Measurements from ENCODE around the gene NKX1-1. TPM values are rescaled to one million over a fixed set of nuclear protein-coding genes. Genes with fewer than 3 reads are reported as not detected.
"Not testable (repeated sequence)": the region's sequence is repeated elsewhere in the genome, so short reads cannot be mapped to it uniquely, and the experiment has no call there.

NKX1-1 gene
- total RNA-seq, 1 donor from 2014 or later, result not detected

DNA sequence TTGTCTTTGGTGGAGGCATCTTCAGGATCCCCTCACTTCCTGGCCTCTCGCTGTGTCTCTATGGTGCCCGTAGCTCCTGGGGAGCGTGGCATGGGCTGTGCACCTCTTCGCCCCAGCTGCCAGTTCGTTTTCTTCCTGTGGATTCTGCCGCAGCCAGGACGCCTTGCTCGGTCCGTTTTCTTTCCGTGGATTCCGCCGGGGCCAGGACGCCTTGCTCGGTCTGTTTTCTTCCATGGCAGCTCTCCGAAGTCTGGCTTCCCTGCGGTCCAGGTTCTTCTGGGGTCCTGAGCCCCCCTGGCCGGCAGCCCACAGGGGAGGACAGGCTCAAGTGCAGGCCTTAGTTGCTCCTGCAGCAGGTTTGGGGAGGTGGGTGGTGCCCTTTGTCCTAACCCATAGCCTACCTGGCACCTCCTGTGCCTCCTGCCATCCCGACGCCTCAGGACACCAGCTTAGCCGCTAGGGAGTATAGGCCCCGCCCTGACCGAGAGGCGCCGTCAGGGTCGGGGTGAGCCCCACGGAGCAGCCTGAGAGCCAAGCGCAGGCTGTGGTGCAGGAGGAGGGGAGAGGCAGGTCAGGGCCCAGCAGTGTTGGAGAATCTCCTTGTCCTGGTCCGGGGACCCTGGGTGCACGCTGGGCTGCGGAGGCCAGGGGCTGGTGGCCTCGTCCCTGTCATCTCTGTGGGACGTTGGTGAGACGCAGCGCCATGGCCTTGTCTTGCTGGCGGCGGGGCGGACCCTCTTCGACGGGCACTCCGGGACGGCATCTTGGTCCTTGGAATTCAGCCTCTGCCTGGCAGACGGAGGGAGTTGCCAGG is 32.1 kb downstream of the NKX1-1 start:
- no peaks in the 10 kb centered on the region for H3K36me3 ChIP-seq
- no peaks in the 10 kb centered on the region for H4K20me1 ChIP-seq (ENCODE audit: low read depth)
- H3F3A ChIP-seq (ENCODE audit: low read depth), result no peaks in the 10 kb centered on the region
- Mint-ChIP-seq H3K27ac (no peak overlapping the region), H3K4me1 (peaks cover 11% of the 10 kb centered on the region), H3K36me3 (peaks cover 26% of the 10 kb centered on the region), H3K27me3 (ENCODE audit: insufficient read depth, low read depth) (peaks cover 7% of the 10 kb centered on the region), H3K9me3 (no peaks in the 10 kb centered on the region), H3K4me3 (no peak overlapping the region)
- no peak overlapping the region for H3K9ac ChIP-seq
- DNase-seq (ENCODE audit: low spot score), result no peak
- H3K9me3 ChIP-seq (ENCODE audit: low read depth), result no peaks in the 10 kb centered on the region
- no peak overlapping the region for H3K4me3 ChIP-seq
- H3K4me2 ChIP-seq, result no peak overlapping the region
- H3K4me1 ChIP-seq, result peaks cover 7% of the 10 kb centered on the region
- no peak overlapping the region for H3K27ac ChIP-seq
- no peak for TF ChIP-seq EZH2phosphoT487 (IDR thresholded peaks at IDR 0.05)
- TF ChIP-seq, protein P1, sequence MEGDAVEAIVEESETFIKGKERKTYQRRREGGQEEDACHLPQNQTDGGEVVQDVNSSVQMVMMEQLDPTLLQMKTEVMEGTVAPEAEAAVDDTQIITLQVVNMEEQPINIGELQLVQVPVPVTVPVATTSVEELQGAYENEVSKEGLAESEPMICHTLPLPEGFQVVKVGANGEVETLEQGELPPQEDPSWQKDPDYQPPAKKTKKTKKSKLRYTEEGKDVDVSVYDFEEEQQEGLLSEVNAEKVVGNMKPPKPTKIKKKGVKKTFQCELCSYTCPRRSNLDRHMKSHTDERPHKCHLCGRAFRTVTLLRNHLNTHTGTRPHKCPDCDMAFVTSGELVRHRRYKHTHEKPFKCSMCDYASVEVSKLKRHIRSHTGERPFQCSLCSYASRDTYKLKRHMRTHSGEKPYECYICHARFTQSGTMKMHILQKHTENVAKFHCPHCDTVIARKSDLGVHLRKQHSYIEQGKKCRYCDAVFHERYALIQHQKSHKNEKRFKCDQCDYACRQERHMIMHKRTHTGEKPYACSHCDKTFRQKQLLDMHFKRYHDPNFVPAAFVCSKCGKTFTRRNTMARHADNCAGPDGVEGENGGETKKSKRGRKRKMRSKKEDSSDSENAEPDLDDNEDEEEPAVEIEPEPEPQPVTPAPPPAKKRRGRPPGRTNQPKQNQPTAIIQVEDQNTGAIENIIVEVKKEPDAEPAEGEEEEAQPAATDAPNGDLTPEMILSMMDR (IDR thresholded peaks at IDR 0.05), result no peak
- TF ChIP-seq EZH2 (IDR thresholded peaks at IDR 0.05), result no peak
- no peak overlapping the region for H2AFZ ChIP-seq (replicated peaks)
- H3K79me2 ChIP-seq (ENCODE audit: low read depth), result no peaks in the 10 kb centered on the region
- H3K27me3 ChIP-seq, result no peaks in the 10 kb centered on the region

DNA sequence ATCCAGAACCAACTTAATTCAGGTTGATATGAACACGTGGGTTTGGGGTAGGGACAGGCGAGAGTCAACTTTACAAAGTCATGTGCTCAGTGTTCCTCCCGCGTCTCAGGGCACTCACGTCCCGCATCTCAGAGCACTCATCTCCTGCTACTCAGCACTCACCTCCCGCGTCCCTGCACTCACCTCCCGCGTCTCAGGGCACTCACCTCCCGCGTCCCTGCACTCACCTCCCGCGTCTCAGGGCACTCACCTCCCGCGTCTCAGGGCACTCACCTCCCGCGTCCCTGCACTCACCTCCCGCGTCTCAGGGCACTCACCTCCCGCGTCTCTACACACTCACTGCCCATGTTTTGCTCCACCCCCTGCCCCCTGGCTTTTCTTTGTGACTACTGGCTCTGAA is 33.7 kb downstream of the NKX1-1 start:
- H3K36me3 ChIP-seq; H3K27ac Mint-ChIP-seq; DNase-seq (ENCODE audit: low spot score); H3K9me3 Mint-ChIP-seq; H3K4me2 ChIP-seq; H3K27me3 ChIP-seq; H3F3A ChIP-seq (ENCODE audit: low read depth); H3K4me3 Mint-ChIP-seq; H3K9me3 ChIP-seq (ENCODE audit: low read depth); H3K27me3 Mint-ChIP-seq (ENCODE audit: insufficient read depth, low read depth); H4K20me1 ChIP-seq (ENCODE audit: low read depth); H3K27ac ChIP-seq; H2AFZ ChIP-seq (replicated peaks); H3K9ac ChIP-seq; H3K4me3 ChIP-seq; H3K79me2 ChIP-seq (ENCODE audit: low read depth): not testable (repeated sequence)
- Mint-ChIP-seq H3K36me3 (peaks cover 26% of the 10 kb centered on the region), H3K4me1 (peaks cover 11% of the 10 kb centered on the region)
- H3K4me1 ChIP-seq, result peaks cover 13% of the 10 kb centered on the region

DNA sequence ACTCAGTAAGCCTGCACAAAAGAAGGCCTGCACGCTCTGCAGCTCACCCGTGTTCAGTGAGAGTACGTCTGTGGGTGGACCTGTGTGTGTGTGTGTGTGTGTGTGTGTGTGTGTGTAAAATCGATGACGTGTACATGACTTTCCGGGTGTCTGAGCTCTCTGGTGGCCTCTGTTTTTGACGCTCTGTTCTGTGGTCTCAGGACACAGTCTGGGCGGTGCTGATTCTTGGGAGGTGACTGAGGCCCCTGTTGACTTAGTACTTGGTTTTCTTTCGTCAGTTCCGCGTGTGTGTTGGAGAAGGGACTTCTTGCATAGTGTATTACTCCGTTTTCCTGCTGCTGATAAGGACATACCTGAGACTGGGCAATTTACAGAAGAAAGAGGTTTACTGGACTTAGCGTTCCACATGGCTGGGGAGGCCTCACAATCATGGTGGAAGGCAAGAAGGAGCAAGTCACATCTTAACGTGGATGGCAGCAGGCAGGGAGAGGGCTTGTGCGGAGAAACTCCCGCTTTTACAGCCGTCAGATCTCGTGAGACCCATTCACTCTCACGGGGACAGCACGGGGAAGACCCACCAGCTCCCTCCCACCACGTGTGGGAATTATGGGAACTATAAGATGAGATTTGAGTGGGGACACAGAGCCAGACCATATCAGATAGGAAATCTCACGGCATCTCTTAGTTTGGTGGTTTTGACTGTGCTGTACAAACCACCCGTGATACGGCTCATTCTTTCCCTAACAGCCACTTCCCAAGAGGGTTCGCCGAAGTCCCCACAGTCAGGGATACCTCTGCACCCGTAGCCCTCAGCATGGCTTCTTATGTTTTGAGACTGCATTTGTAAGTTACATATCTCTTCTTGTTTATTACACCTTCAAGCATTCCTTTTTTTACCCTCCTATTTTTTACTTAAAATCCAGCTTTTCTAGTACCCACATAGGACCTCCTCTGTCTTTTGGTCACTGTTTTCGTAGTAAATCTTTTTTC is 34.8 kb downstream of the NKX1-1 start:
- Histone ChIP-seq H3K4me1 (peaks cover 13% of the 10 kb centered on the region), H3K4me3 (no peak overlapping the region), H3K36me3 (no peaks in the 10 kb centered on the region), H3K4me2 (no peak overlapping the region), H2AFZ (replicated peaks) (no peak overlapping the region), H3F3A (ENCODE audit: low read depth) (no peaks in the 10 kb centered on the region), H3K9me3 (ENCODE audit: low read depth) (no peaks in the 10 kb centered on the region), H4K20me1 (ENCODE audit: low read depth) (no peaks in the 10 kb centered on the region), H3K79me2 (ENCODE audit: low read depth) (no peaks in the 10 kb centered on the region), H3K27me3 (no peaks in the 10 kb centered on the region), H3K9ac (no peak overlapping the region), H3K27ac (no peak overlapping the region)
- H3K9me3 Mint-ChIP-seq, result no peaks in the 10 kb centered on the region
- H3K27ac Mint-ChIP-seq, result no peak overlapping the region
- peaks cover 11% of the 10 kb centered on the region for H3K4me1 Mint-ChIP-seq
- DNase-seq (ENCODE audit: low spot score), result no peak
- peaks cover 7% of the 10 kb centered on the region for H3K27me3 Mint-ChIP-seq (ENCODE audit: insufficient read depth, low read depth)
- TF ChIP-seq, protein P1 (IDR thresholded peaks at IDR 0.05), result no peak
- TF ChIP-seq EZH2 (IDR thresholded peaks at IDR 0.05), result no peak
- no peak for TF ChIP-seq EZH2phosphoT487 (IDR thresholded peaks at IDR 0.05)
- H3K36me3 Mint-ChIP-seq, result peaks cover 26% of the 10 kb centered on the region
- no peak overlapping the region for H3K4me3 Mint-ChIP-seq

Data from neural progenitor cell (in vitro differentiated cells).